ENCODE data around the gene DHRS3. TPM values are rescaled to one million over a fixed set of nuclear protein-coding genes. Genes with fewer than 3 reads are reported as not detected.

DHRS3 gene
- total and polyA plus RNA-seq, 10 of the 15 experiments (the other 5 are each of a cell fraction or from before 2014, with no cell fraction given): 0.23 to 29.7 (median 1.2) TPM

DNA sequence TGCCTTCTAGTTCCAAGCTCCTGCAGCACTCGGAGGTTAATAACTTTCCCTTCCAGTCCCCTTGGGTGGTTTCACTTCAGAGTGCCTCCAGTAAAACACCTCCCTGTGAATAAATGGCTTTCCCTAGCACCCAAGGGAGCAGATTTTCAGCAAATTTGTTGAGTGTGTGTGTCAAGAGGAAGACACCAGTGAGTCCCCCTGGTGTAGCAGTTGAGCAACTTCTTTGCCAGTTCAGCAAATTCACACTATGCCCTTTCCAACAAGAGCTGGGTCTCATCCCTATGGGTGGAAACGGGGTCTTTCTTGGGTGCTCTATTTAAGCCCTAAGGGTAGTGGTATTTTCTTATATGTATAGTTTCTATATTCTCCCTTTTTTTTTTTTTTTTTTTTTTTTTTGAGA is 25.1 kb upstream of the DHRS3 start (continued):
- TF ChIP-seq, protein P1, sequence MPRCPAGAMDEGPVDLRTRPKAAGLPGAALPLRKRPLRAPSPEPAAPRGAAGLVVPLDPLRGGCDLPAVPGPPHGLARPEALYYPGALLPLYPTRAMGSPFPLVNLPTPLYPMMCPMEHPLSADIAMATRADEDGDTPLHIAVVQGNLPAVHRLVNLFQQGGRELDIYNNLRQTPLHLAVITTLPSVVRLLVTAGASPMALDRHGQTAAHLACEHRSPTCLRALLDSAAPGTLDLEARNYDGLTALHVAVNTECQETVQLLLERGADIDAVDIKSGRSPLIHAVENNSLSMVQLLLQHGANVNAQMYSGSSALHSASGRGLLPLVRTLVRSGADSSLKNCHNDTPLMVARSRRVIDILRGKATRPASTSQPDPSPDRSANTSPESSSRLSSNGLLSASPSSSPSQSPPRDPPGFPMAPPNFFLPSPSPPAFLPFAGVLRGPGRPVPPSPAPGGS (IDR thresholded peaks at IDR 0.05; ENCODE audit: borderline replicate concordance, insufficient read depth, low read depth, low read length, poor library complexity, severe bottlenecking): no peak

DNA sequence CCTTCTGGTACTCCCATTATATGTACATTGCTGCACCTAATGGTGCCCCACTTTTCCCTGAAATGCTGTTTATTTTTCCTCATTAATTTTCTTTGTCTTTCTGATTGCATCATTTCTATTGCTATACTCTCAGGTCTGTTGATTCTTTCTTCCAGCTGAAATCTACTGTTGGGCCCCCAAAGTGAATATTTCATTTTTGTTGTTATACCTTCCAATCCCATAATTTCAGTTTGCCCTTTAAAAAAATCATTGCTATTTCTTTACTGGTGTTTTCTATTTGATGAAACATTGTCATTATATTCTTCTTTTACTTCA is 22.9 kb upstream of the DHRS3 start:
- Histone ChIP-seq H2AFZ (ENCODE audit: control insufficient read depth, low read depth, low read length) (no peak overlapping the region), H4K20me1 (ENCODE audit: control insufficient read depth, insufficient read depth) (no peaks in the 10 kb centered on the region), H3K36me3 (ENCODE audit: control insufficient read depth in 2 of 2, insufficient read depth in 2 of 2, low read length in 1 of 2) (no peaks in the 10 kb centered on the region), H3K27me3 (replicated peaks in 1 of 2; ENCODE audit: control insufficient read depth in 2 of 2, insufficient read depth in 2 of 2, low read length in 1 of 2) (no peaks in the 10 kb centered on the region), H3K4me1 (ENCODE audit: control insufficient read depth, insufficient read depth, low read length) (no peaks in the 10 kb centered on the region), H3K9ac (ENCODE audit: control insufficient read depth, insufficient read depth, low read length) (no peak overlapping the region), H3K9me3 (replicated peaks; ENCODE audit: control insufficient read depth, insufficient read depth, low read length) (peaks cover 8% of the 10 kb centered on the region; the same call in 2 of the 3 replicates), H3K79me2 (ENCODE audit: control insufficient read depth, insufficient read depth, low read length) (no peaks in the 10 kb centered on the region), H3K4me3 (no peak overlapping the region), H3K4me2 (ENCODE audit: control insufficient read depth, insufficient read depth) (no peak overlapping the region), H3K27ac (ENCODE audit: control insufficient read depth, insufficient read depth) (no peak overlapping the region)
- DNase-seq (ENCODE audit: low read depth, low spot score): no peak
- ATAC-seq: no peak
- FAIRE-seq: no peak
- TF ChIP-seq LARP7 (IDR thresholded peaks at IDR 0.05) (no peak), IKZF2 (IDR thresholded peaks at IDR 0.05) (no peak), BRCA1 (IDR thresholded peaks at IDR 0.05; ENCODE audit: low read depth, low read length) (no peak), DPF2 (IDR thresholded peaks at IDR 0.05) (no peak), POLR2AphosphoS5 (IDR thresholded peaks at IDR 0.05; ENCODE audit: low read length) (no peak), RB1 (IDR thresholded peaks at IDR 0.05; ENCODE audit: borderline replicate concordance) (no peak)
- POLR2A ChIA-PET: no interaction called here
- BruUV-seq (replicated peaks): no TSS peak
- CTCF ChIA-PET: interaction anchor here (1.5 kb wide), 1 partner anchor 18 kb away, joined by 3 read pairs; no protein-coding TSS in a partner anchor
- in situ Hi-C loops (cut with MboI) (no loop called here), intact Hi-C loops (cut with micrococcal nuclease; ENCODE audit: unreplicated experiment) (no loop called here)
- SMC1A ChIA-PET (ENCODE audit: uncharacterized antibody, unreplicated experiment): interaction anchor here (0.9 kb wide), 1 partner anchor 25 kb away, joined by 3 read pairs; no protein-coding TSS in a partner anchor
- RAD21 ChIA-PET (ENCODE audit: unreplicated experiment): no interaction called here
